Measurements from ENCODE around the gene CSH2. TPM values are rescaled to one million over a fixed set of nuclear protein-coding genes. Genes with fewer than 3 reads are reported as not detected.

CSH2 gene
- total RNA-seq, 4 donors from 2014 or later, result not detected

- peaks cover 6 to 54% (median 20%) of the 10 kb centered on the region in 4 donors for H3K4me1 ChIP-seq
- DNase-seq (ENCODE audit: low spot score in 2 of 2), result no peak
- H3K4me3 ChIP-seq, result no peak overlapping the region
- WGBS, 2 donors, result 77 to 80% methylated on average over 13 to 14 of the region's 14 CpGs
- H3K36me3 ChIP-seq, result peaks cover 3 to 85% (median 49%) of the 10 kb centered on the region in 3 donors
- no peak for TF ChIP-seq CTCF (IDR thresholded peaks at IDR 0.05)
- TF ChIP-seq POLR2A (IDR thresholded peaks at IDR 0.05), result no peak
- H3K27ac ChIP-seq, result peak overlapping the region in 1 of 4 donors; percentile 31
- no peaks in the 10 kb centered on the region for H3K9me3 ChIP-seq
- no peaks in the 10 kb centered on the region for H3K27me3 ChIP-seq
Observed at GRCh38 chr17:63833026-63833740, 40.3 kb downstream of the CSH2 start.

GRCh38 chr17:63832455-63832854 is 41.0 kb downstream of the CSH2 start:
- Histone ChIP-seq H3K9me3 (no peaks in the 10 kb centered on the region), H3K27ac (no peak overlapping the region), H3K27me3 (no peaks in the 10 kb centered on the region), H3K4me3 (no peak overlapping the region), H3K4me1 (peaks cover 0 to 51% (median 16%) of the 10 kb centered on the region in 4 donors), H3K36me3 (peaks cover 3 to 84% (median 49%) of the 10 kb centered on the region in 3 donors)
- 56 to 63% methylated on average over 2 of the region's 2 CpGs for WGBS, 2 donors
- TF ChIP-seq EP300 (IDR thresholded peaks at IDR 0.05), result no peak
- TF ChIP-seq POLR2A (IDR thresholded peaks at IDR 0.05), result no peak
- TF ChIP-seq CTCF (IDR thresholded peaks at IDR 0.05), result no peak
- no peak for DNase-seq (ENCODE audit: low spot score in 2 of 2)

- no peak for TF ChIP-seq EP300 (IDR thresholded peaks at IDR 0.05)
- TF ChIP-seq CTCF (IDR thresholded peaks at IDR 0.05), result no peak
- TF ChIP-seq POLR2A (IDR thresholded peaks at IDR 0.05), result no peak
- H3K36me3 ChIP-seq, result peaks cover 3 to 79% (median 49%) of the 10 kb centered on the region in 3 donors
- H3K27ac ChIP-seq, result no peak overlapping the region
- H3K9me3 ChIP-seq, result no peaks in the 10 kb centered on the region
- 73 to 78% methylated on average over 5 of the region's 5 CpGs for WGBS, 2 donors
- no peak overlapping the region for H3K4me3 ChIP-seq
- H3K4me1 ChIP-seq, result peaks cover 0 to 46% (median 12%) of the 10 kb centered on the region in 4 donors
- no peak for DNase-seq (ENCODE audit: low spot score in 2 of 2)
- H3K27me3 ChIP-seq, result no peaks in the 10 kb centered on the region
Observed at GRCh38 chr17:63832014-63832413, 41.5 kb downstream of the CSH2 start.

- no peak for TF ChIP-seq POLR2A (IDR thresholded peaks at IDR 0.05)
- TF ChIP-seq CTCF (IDR thresholded peaks at IDR 0.05), result no peak
- TF ChIP-seq EP300 (IDR thresholded peaks at IDR 0.05), result no peak
- Histone ChIP-seq H3K4me1 (peaks cover 0 to 41% (median 12%) of the 10 kb centered on the region in 4 donors), H3K27me3 (no peaks in the 10 kb centered on the region), H3K36me3 (peaks cover 3 to 74% (median 49%) of the 10 kb centered on the region in 3 donors), H3K4me3 (no peak overlapping the region), H3K9me3 (no peaks in the 10 kb centered on the region), H3K27ac (no peak overlapping the region)
- WGBS, 2 donors, result 69 to 71% methylated on average over 8 of the region's 8 CpGs
- DNase-seq (ENCODE audit: low spot score in 2 of 2), result no peak
Observed at GRCh38 chr17:63831505-63831904, 42.0 kb downstream of the CSH2 start.

GRCh38 chr17:63830904-63831491 is 42.5 kb downstream of the CSH2 start:
- Histone ChIP-seq H3K4me3 (no peak overlapping the region), H3K4me1 (peaks cover 0 to 46% (median 16%) of the 10 kb centered on the region in 4 donors), H3K36me3 (peaks cover 3 to 71% (median 48%) of the 10 kb centered on the region in 3 donors), H3K27me3 (no peaks in the 10 kb centered on the region), H3K27ac (peak overlapping the region in 1 of 4 donors; percentile 94), H3K9me3 (no peaks in the 10 kb centered on the region)
- TF ChIP-seq POLR2A (IDR thresholded peaks at IDR 0.05), result no peak
- TF ChIP-seq CTCF (IDR thresholded peaks at IDR 0.05), result no peak
- no peak for TF ChIP-seq EP300 (IDR thresholded peaks at IDR 0.05)
- DNase-seq (ENCODE audit: low spot score in 2 of 2), result no peak
- WGBS, 2 donors, result 82 to 91% methylated on average over 15 of the region's 15 CpGs

All from tibial nerve (tissue), 4 donors.